ENCODE measurements around the gene ARHGEF10L.

ARHGEF10L gene

DNA sequence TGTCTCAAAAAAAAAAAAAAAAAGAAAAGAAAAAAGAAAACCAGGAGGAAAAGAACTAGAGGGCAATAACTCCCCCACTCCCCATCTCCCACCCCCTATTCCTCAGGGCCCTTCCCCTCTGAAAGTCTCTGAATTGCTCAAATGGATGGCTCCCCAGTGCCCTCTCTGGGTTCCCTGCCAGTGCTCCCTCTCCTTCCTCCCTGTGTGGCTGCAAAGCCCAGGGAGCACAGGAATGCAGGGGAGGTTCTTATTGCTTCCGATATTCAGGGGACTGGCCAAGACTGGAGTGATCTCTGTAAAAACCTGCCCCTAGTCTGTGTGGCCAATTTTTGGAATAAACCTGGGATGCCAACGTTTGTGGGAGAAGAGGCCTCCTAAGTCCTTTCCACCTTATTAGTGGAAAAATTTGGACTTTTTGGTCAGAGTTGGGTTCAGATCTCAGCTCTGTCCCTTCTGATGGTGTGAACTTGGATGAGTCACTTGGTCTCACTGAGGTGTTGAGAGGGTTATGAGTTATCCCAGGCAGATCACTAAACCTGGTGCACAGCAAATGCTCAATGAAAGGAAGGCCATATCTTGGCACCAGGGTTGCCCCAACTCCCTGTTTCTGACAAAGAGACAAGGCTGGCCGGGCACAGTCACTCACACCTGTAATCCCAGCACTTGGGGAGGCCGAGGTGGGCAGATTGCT lies 13.4 kb upstream of the ARHGEF10L start:
- DNase-seq: no peak
- no peaks in the 10 kb centered on the region for H3K27me3 ChIP-seq (replicated peaks)
- in situ Hi-C loops (cut with HindIII; ENCODE audit: low pct_ligation_motif_present, low sequenced_read_pairs): no loop called here
- TF ChIP-seq, protein P1, sequence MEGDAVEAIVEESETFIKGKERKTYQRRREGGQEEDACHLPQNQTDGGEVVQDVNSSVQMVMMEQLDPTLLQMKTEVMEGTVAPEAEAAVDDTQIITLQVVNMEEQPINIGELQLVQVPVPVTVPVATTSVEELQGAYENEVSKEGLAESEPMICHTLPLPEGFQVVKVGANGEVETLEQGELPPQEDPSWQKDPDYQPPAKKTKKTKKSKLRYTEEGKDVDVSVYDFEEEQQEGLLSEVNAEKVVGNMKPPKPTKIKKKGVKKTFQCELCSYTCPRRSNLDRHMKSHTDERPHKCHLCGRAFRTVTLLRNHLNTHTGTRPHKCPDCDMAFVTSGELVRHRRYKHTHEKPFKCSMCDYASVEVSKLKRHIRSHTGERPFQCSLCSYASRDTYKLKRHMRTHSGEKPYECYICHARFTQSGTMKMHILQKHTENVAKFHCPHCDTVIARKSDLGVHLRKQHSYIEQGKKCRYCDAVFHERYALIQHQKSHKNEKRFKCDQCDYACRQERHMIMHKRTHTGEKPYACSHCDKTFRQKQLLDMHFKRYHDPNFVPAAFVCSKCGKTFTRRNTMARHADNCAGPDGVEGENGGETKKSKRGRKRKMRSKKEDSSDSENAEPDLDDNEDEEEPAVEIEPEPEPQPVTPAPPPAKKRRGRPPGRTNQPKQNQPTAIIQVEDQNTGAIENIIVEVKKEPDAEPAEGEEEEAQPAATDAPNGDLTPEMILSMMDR (IDR thresholded peaks at IDR 0.05; ENCODE audit: low read depth, low read length, missing control alignments): no peak
- H3K4me3 ChIP-seq (ENCODE audit: low read depth, low read length): no peak overlapping the region
- no peak overlapping the region for H3K27ac ChIP-seq
- no peaks in the 10 kb centered on the region for H3K36me3 ChIP-seq (replicated peaks)

DNA sequence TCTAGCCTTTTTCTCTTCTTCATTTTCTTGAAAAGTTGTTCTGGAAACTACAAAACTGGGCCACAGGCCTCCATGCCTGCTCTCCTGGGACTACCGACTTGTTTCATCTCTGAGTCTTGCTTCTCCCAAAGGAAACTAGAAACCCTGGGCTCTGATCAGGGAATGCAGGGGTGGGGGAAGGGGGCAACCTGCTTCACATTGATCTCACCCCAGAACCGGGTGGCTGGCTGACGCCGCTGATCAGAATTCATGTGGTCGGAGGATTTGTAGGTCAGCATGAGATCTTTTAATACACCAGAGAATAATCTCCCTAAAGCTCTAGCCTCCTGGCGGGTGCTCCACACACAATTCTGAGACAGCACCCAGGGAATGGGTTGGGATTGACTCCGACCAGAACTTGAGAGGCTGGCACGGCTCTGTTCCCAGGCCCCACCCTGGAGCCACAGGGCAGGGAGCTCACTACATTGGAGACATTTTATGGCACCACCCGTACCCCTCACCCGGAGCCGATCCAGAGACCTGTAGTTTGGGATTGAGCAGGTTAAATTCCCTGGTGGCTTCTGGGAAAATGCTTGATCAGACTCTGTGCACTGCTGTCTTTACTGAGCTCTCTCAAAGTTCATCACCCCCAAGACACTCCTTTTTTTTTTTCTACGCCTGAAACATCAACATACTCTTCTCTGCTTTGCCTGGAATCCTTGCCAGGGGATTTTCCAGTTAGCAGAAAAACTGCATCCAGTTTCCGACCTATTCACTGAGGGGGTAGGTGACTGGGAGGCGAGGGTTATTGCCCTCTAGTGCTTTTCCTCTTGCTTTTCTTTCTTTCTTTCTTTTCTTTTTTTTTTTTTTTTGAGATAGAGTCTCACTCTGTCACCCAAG lies 12.2 kb upstream of the ARHGEF10L start:
- TF ChIP-seq, protein P1 (IDR thresholded peaks at IDR 0.05; ENCODE audit: low read depth, low read length, missing control alignments): no peak
- no peaks in the 10 kb centered on the region for H3K27me3 ChIP-seq (replicated peaks)
- DNase-seq: no peak
- H3K27ac ChIP-seq: no peak overlapping the region
- in situ Hi-C loops (cut with HindIII; ENCODE audit: low pct_ligation_motif_present, low sequenced_read_pairs): no loop called here
- no peak overlapping the region for H3K4me3 ChIP-seq (ENCODE audit: low read depth, low read length)
- H3K36me3 ChIP-seq (replicated peaks): no peaks in the 10 kb centered on the region

DNA sequence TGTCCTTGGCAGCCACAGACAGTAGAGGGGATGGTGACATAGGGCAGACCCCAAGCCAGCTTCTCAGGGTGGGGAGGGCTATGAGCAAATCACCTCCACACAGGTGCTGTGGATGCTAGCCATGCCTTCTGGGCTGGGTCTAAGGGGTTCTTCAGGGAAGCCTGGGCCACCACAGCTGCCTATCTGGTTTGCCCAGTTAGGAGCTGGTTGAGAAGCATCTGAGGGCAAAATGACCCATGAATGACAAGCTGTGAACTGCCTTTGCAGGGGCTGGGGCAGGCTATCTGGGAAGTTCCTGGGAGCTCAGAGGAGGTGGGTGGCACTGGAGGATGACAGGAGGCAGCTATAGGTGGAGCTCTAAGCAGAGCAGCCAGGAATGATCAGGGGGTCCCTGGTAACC lies 10.1 kb upstream of the ARHGEF10L start:
- Histone ChIP-seq H3K36me3 (replicated peaks) (no peaks in the 10 kb centered on the region), H3K27me3 (replicated peaks) (no peaks in the 10 kb centered on the region), H3K27ac (no peak overlapping the region), H3K4me3 (ENCODE audit: low read depth, low read length) (no peak overlapping the region)
- TF ChIP-seq, protein P1 (IDR thresholded peaks at IDR 0.05; ENCODE audit: low read depth, low read length, missing control alignments): no peak
- DNase-seq: no peak
- in situ Hi-C loops (cut with HindIII; ENCODE audit: low pct_ligation_motif_present, low sequenced_read_pairs): no loop called here

DNA sequence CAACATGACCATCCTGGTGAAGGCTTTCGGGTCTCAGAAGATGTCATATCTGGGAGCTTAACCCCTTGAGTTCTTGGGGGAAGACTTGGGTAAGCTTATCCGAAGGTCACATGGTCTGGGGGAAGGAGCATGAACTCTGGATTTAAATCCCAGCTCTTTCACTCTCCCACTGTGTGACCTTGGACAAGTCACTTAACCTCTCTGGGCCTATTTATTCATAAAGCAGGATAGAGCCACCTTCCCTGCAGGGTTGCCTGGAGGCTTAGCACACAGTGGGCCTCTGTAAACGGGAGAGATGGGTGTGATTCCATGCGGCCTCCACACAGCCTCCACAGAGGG lies 8.2 kb upstream of the ARHGEF10L start:
- no peaks in the 10 kb centered on the region for H3K36me3 ChIP-seq (replicated peaks)
- H3K4me3 ChIP-seq (ENCODE audit: low read depth, low read length): no peak overlapping the region
- H3K27ac ChIP-seq: no peak overlapping the region
- no peak for DNase-seq
- TF ChIP-seq, protein P1 (IDR thresholded peaks at IDR 0.05; ENCODE audit: low read depth, low read length, missing control alignments): no peak
- in situ Hi-C loops (cut with HindIII; ENCODE audit: low pct_ligation_motif_present, low sequenced_read_pairs): no loop called here
- no peaks in the 10 kb centered on the region for H3K27me3 ChIP-seq (replicated peaks)

DNA sequence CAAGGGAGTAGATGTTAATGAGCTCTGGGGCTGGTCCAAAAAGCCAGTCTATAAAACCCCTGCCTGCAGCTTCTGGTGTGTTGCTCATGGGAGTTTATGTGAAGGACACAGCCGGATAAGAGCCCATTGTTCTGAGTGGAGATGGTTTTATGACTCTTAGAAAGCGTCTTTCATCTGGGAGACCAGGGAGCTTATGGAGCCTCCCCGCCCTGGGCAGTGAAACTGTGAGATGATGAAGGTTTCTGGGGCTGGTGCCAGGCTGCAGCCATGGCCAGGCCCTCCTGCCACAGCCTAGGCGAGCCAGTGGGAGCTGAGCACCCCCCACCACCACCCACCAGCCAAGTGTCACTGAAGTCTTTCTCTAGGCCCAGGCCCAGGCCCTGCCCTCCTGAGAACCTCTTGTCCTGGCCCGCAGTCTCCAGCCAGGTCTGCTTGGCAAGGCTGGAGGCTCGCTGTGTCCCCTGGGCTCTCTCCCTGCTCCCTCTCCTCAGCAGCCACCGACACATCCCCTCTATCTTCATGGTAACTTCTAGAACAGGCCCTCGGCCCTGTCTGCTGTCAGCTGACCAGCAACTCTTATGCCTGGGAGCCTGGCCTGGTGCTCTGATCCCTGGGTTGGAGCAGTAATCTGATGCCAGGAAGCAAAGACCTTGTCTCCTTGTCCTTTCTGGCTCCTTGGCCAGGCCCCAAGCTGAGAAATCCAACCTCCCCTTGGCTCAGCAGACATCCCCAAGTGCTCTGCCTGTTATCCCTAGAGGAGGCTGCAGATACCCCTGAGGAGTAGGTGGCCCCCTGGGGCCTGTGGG lies 7.6 kb upstream of the ARHGEF10L start:
- in situ Hi-C loops (cut with HindIII; ENCODE audit: low pct_ligation_motif_present, low sequenced_read_pairs): no loop called here
- no peak for DNase-seq

More for the DNA sequence above, 7.6 kb upstream of the ARHGEF10L start:
- TF ChIP-seq, protein P1 (IDR thresholded peaks at IDR 0.05; ENCODE audit: low read depth, low read length, missing control alignments): no peak
- Histone ChIP-seq H3K27ac (no peak overlapping the region), H3K4me3 (ENCODE audit: low read depth, low read length) (no peak overlapping the region), H3K27me3 (replicated peaks) (no peaks in the 10 kb centered on the region), H3K36me3 (replicated peaks) (no peaks in the 10 kb centered on the region)
